Measurements from ENCODE around the gene CCDC137.

Gene CCDC137

GRCh38 chr17:81666342-81667191 lies at the start of gene CCDC137, which contains the start of gene OXLD1 (continued):
- TF ChIP-seq ZSCAN18 (tag by site-specific recombination; IDR thresholded peaks at IDR 0.05), result no peak
- TF ChIP-seq HOXC10 (CRISPR knock-in tag; IDR thresholded peaks at IDR 0.05), result no peak
- no peak for TF ChIP-seq ZNF292 (tag by site-specific recombination; IDR thresholded peaks at IDR 0.05; ENCODE audit: borderline replicate concordance, low read depth)
- no peak for TF ChIP-seq ZNF510 (tag by site-specific recombination; IDR thresholded peaks at IDR 0.05; ENCODE audit: insufficient replicate concordance)
- TF ChIP-seq TSHZ1 (tag by site-specific recombination; IDR thresholded peaks at IDR 0.05; ENCODE audit: borderline replicate concordance), result no peak
- no peak for TF ChIP-seq RBAK (tag by site-specific recombination; IDR thresholded peaks at IDR 0.05)
- peak; percentile 91; the same call in 1 of the 2 replicates for TF ChIP-seq YY1 (tag by site-specific recombination; IDR thresholded peaks at IDR 0.05)
- TF ChIP-seq, protein P1, sequence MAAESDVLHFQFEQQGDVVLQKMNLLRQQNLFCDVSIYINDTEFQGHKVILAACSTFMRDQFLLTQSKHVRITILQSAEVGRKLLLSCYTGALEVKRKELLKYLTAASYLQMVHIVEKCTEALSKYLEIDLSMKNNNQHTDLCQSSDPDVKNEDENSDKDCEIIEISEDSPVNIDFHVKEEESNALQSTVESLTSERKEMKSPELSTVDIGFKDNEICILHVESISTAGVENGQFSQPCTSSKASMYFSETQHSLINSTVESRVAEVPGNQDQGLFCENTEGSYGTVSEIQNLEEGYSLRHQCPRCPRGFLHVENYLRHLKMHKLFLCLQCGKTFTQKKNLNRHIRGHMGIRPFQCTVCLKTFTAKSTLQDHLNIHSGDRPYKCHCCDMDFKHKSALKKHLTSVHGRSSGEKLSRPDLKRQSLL (tag by site-specific recombination; IDR thresholded peaks at IDR 0.05), result no peak
- no peak for TF ChIP-seq ZNF16 (tag by site-specific recombination; IDR thresholded peaks at IDR 0.05; ENCODE audit: low read depth)
- no peak for TF ChIP-seq HOXD13 (CRISPR knock-in tag; IDR thresholded peaks at IDR 0.05; ENCODE audit: borderline replicate concordance)
- TF ChIP-seq, protein P2, sequence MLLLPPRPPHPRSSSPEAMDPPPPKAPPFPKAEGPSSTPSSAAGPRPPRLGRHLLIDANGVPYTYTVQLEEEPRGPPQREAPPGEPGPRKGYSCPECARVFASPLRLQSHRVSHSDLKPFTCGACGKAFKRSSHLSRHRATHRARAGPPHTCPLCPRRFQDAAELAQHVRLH (tag by site-specific recombination; IDR thresholded peaks at IDR 0.05), result no peak
- 0 out of 2 replicates have a peak, but pooled peaks have one; percentile 26 for TF ChIP-seq ZNF184 (tag by site-specific recombination; IDR thresholded peaks at IDR 0.05)
- no peak for TF ChIP-seq ZFP37 (tag by site-specific recombination; IDR thresholded peaks at IDR 0.05)
- no peak for TF ChIP-seq ZNF560 (tag by site-specific recombination; IDR thresholded peaks at IDR 0.05; ENCODE audit: borderline replicate concordance)
- TF ChIP-seq GFI1B (tag by site-specific recombination; IDR thresholded peaks at IDR 0.05), result no peak
- TF ChIP-seq ZFP69B (tag by site-specific recombination; IDR thresholded peaks at IDR 0.05), result 0 out of 2 replicates have a peak, but pooled peaks have one; percentile 18
- TF ChIP-seq ZNF138 (tag by site-specific recombination; IDR thresholded peaks at IDR 0.05; ENCODE audit: borderline replicate concordance), result no peak
- TF ChIP-seq ZNF677 (tag by site-specific recombination; IDR thresholded peaks at IDR 0.05), result peak; percentile 6; the same call in 1 of the 2 replicates
- no peak for TF ChIP-seq FEZF1 (tag by site-specific recombination; IDR thresholded peaks at IDR 0.05)
- 0 out of 2 replicates have a peak, but pooled peaks have one; percentile 16 for TF ChIP-seq KLF10 (tag by site-specific recombination; IDR thresholded peaks at IDR 0.05)
- TF ChIP-seq KLF1 (tag by site-specific recombination; IDR thresholded peaks at IDR 0.05), result 0 out of 2 replicates have a peak, but pooled peaks have one; percentile 4
- no peak for TF ChIP-seq ZNF133 (tag by site-specific recombination; IDR thresholded peaks at IDR 0.05)
- TF ChIP-seq ZNF335 (tag by site-specific recombination; conservative IDR thresholded peaks at IDR 0.05), result peak; percentile 98
- no peak; the same call in 1 of the 2 replicates for TF ChIP-seq WT1 (tag by site-specific recombination; IDR thresholded peaks at IDR 0.05)
- TF ChIP-seq ZNF354C (tag by site-specific recombination; IDR thresholded peaks at IDR 0.05; ENCODE audit: borderline replicate concordance, low read depth), result no peak
- TF ChIP-seq ZNF366 (tag by site-specific recombination; conservative IDR thresholded peaks at IDR 0.05), result peak; percentile 58
- peak; percentile 97 for TF ChIP-seq ZBTB20 (tag by site-specific recombination; IDR thresholded peaks at IDR 0.05)
- TF ChIP-seq ZNF626 (tag by site-specific recombination; IDR thresholded peaks at IDR 0.05), result no peak
- TF ChIP-seq, protein P3, sequence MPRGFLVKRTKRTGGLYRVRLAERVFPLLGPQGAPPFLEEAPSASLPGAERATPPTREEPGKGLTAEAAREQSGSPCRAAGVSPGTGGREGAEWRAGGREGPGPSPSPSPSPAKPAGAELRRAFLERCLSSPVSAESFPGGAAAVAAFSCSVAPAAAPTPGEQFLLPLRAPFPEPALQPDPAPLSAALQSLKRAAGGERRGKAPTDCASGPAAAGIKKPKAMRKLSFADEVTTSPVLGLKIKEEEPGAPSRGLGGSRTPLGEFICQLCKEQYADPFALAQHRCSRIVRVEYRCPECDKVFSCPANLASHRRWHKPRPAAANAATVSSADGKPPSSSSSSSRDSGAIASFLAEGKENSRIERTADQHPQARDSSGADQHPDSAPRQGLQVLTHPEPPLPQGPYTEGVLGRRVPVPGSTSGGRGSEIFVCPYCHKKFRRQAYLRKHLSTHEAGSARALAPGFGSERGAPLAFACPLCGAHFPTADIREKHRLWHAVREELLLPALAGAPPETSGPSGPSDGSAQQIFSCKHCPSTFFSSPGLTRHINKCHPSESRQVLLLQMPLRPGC (tag by site-specific recombination; IDR thresholded peaks at IDR 0.05), result no peak; the same call in 1 of the 2 replicates
- no peak for TF ChIP-seq ZNF2 (tag by site-specific recombination; IDR thresholded peaks at IDR 0.05)
- TF ChIP-seq OVOL3 (tag by site-specific recombination; IDR thresholded peaks at IDR 0.05), result no peak
- no peak for TF ChIP-seq ZNF114 (tag by site-specific recombination; IDR thresholded peaks at IDR 0.05)
- TF ChIP-seq ZNF785 (tag by site-specific recombination; IDR thresholded peaks at IDR 0.05), result 0 out of 2 replicates have a peak, but pooled peaks have one; percentile 62

All from HEK293 (cell line).